Choroid plexus epithelial cell (primary cell): ENCODE data around the gene RBM10.

Experiments used
- DNase-seq: peaks from one replicate; pipeline ENCODE4 v3.0.0-alpha.2; 2010; ENCODE audit warnings: low read depth
- H3K4me3 ChIP-seq: 2 replicates; pipeline ENCODE4 v1.5.1; 2011; ENCODE audit warnings: low read depth, mild to moderate bottlenecking, control low read depth, low read length, moderate library complexity
- TF ChIP-seq, protein P1 (sequence below): conservative IDR thresholded peaks from 2 replicates; pipeline ENCODE4 v1.5.1; 2011; ENCODE audit warnings: low read depth, mild to moderate bottlenecking, control low read depth, inconsistent platforms, low read length, moderate library complexity

The RBM10 gene

DNA sequence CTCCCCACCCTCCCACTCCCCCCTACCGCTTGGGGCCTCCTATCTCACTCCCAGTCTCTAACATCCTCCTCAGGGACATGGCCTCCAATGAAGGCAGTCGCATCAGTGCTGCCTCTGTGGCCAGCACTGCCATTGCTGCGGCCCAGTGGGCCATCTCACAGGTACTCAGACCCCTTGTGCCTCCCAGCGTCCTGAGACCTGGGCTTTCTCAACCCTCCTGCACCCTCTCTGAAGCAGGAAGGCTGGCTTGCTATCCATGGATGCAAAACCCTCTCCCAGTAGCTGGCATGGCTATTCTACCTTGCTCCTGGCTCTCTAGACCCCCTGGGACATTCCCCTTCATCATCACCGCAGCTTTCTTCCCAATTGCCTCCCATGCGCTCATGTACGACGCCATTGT, 35.3 kb downstream of the RBM10 start:
- TF ChIP-seq, protein P1, sequence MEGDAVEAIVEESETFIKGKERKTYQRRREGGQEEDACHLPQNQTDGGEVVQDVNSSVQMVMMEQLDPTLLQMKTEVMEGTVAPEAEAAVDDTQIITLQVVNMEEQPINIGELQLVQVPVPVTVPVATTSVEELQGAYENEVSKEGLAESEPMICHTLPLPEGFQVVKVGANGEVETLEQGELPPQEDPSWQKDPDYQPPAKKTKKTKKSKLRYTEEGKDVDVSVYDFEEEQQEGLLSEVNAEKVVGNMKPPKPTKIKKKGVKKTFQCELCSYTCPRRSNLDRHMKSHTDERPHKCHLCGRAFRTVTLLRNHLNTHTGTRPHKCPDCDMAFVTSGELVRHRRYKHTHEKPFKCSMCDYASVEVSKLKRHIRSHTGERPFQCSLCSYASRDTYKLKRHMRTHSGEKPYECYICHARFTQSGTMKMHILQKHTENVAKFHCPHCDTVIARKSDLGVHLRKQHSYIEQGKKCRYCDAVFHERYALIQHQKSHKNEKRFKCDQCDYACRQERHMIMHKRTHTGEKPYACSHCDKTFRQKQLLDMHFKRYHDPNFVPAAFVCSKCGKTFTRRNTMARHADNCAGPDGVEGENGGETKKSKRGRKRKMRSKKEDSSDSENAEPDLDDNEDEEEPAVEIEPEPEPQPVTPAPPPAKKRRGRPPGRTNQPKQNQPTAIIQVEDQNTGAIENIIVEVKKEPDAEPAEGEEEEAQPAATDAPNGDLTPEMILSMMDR = no peak
- no peak overlapping the region for H3K4me3 ChIP-seq
- DNase-seq = no peak

DNA sequence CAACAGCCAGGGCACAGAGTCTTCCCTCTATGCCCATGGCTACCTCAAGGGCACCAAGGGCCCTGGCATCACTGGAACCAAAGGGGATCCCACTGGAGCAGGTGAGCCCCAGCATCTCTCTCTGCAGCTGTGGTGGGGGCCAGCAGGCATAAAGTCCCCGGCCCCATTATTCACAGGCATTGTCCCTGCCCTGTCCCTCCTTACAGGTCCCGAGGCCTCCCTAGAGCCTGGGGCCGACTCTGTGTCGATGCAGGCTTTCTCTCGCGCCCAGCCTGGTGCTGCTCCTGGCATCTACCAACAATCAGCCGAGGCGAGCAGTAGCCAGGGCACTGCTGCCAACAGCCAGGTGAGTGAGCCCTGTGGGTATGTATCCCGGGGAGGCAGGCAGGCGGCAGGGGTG, 36.3 kb downstream of the RBM10 start:
- H3K4me3 ChIP-seq = no peak overlapping the region
- no peak for DNase-seq
- TF ChIP-seq, protein P1 = no peak

DNA sequence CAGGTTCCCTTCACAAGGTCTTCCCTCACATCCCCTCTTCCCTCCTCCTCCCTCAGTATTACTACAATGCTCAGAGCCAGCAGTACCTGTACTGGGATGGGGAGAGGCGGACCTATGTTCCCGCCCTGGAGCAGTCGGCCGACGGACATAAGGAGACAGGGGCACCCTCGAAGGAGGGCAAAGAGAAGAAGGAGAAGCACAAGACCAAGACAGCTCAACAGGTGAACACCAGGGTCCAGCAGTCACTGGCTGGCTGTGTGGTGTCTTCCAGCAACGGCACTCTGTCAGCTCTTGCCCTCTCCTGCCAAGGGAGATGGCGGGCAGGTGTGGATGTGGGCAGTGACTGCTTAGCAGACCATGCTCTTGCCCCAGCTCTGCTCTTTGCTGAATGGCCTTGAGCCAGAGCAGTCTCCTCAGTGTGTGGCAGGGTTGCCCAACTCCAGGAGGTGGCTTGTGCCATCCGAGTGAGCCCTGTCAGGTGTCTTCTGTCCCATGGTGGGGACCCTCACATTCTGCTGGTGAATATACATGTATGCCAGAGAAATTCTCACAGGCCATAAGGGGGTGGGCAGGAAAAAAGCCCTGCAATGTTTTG, 37.2 kb downstream of the RBM10 start:
- H3K4me3 ChIP-seq = no peak overlapping the region
- no peak for DNase-seq
- TF ChIP-seq, protein P1 = no peak

DNA sequence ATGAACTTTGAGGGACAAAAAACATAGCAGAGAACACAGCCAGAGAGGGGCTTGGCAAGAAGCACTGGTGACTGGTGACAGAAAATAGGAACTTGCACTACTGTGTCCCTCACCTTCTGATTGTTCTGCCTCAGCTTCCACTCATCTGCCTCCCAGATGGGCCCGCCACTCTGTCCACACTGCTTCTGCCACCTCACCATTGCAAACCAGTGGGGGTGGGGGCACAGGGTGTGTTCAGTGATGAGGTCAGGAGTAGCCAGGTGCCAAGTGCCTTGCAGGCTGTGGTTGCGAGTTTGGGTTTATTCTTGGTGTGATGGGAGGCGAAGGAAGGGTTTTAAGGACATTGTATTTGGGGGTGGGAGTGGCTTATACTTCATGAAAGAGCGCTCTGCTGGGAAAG, 39.5 kb downstream of the RBM10 start:
- H3K4me3 ChIP-seq = no peak overlapping the region
- TF ChIP-seq, protein P1 = no peak
- DNase-seq = no peak

- no peak overlapping the region for H3K4me3 ChIP-seq
- TF ChIP-seq, protein P1 = no peak
- no peak for DNase-seq
Observed at GRCh38 chrX:47185241-47185640, 40.2 kb downstream of the RBM10 start.

GRCh38 chrX:47186096-47186740, 41.2 kb downstream of the RBM10 start:
- H3K4me3 ChIP-seq = no peak overlapping the region
- TF ChIP-seq, protein P1 = no peak
- no peak for DNase-seq

DNA sequence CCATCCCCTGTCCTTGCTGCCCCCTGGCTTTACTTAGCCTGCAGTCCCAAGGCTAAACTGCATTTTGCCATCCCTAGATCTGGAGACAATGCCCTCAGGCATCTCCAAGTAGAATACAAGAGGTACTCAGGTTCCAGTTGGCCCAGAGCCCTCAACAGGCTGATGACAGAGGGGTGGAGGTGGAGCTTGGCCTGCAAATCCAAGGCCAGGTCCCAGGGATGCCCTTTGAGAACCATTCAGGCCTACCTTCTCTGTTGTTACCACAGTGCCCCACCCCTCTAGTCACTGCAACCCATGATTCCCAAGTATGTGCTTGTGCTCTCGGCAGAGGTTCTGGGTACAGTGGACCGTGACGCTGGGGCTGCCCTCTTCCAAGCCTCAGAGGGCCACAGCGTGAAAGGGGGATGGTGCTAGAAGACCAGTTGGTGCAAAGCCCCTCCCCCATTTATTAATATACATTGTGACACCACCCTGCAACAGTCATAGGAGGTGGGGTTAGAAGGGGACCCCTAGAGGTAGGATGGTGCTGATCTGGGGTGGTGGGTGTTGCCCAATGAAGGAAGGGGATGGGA, 42.2 kb downstream of the RBM10 start:
- DNase-seq = no peak
- TF ChIP-seq, protein P1 = no peak

More for the DNA sequence above, 42.2 kb downstream of the RBM10 start:
- H3K4me3 ChIP-seq = no peak overlapping the region
